DMS53 (cell line): ENCODE results near the gene ZSCAN23.
"Not testable (repeated sequence)": the region's sequence is repeated elsewhere in the genome, so short reads cannot be mapped to it uniquely, and the experiment has no call there.

ENCODE experiments used
- DNase-seq: peaks from one replicate; lab custom pipeline; 2025; lab: John Stamatoyannopoulos, UW

Gene ZSCAN23

DNA sequence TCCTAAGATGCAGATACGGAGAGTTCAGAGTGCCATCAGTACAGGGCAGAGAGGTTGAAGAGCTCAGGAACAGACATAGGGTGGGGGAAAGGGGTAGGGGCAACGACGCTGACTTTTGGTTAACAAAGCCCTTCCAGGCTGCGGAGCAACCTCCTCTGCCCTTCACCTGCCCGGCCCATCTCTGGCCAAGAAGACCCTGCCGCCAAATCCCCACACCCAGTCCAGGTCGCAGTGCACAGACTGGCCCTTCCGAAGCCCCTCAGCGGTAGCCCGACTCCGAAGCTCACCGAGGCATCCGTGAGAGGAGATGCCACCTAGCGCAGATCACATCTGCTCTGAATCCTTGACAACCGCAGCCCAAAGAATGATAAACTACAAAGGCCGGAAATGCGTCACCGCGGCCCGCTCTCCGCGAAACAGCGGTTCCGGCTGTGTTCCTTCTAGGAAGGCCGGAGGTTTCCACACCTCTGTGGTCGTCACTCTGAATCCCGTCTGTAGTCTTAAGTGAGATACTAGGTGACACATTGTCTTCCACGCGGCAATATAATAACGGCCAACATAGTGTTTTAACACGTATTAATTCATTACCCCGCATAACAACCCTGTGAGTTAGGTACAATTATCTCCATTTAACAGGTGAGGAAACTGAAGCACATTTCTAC is at the start of gene ZSCAN23:
ZSCAN23 (minus strand) TSS at position 380 of the 662 bp plus-strand sequence. CDS start 7,225 bp downstream, outside the sequence.
- DNase-seq: no peak

DNA sequence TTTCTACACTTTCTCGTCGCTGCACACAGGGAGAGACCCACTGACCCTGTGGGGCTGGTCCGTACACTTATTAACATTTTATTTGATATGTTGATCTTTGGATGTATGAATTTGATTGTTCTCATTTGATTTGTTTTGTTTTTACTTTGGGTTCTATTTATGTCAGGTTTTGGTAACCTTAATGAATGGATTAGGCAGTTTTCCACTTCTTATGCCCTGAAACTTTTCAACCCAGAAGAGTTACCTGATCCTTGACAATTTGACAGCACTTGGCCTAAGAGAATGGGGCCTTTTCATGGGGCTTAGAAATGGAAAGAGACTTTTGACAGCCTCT is 48.7 kb upstream of the ZSCAN23 start:
- no peak for DNase-seq

DNA sequence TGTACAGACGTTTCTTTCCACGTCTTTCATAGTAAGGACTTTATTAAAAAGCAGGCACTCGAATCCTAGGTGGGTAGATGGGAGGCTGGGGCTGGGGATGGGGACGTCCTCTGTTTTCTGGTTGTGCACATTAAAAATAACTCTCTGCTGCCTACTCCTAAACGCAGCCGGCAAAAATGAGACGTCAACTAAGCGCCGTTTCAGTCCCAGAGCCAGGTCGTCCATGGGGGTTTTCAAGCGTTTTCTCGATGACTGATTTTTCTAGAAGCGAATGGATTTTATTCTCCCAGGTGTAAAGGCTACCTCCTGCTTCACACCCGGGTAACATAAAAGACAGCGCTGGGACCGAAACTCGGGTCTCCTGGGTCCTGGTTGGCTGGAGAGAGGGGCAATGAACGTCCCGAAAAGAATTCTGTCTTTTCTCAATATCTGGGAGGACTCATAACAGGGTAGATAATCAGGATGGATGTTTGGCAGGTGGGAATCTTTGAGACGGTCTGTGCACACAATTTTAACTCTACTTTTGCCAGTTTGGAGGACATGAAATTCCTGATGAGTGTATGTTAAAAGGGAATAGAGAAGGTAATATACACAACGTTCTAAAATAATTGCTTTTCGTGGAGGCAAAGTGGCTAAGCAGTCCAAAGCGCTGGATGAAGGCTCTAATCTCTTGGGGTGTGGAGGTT is 47.1 kb upstream of the ZSCAN23 start:
- peak; percentile 8 for DNase-seq

DNA sequence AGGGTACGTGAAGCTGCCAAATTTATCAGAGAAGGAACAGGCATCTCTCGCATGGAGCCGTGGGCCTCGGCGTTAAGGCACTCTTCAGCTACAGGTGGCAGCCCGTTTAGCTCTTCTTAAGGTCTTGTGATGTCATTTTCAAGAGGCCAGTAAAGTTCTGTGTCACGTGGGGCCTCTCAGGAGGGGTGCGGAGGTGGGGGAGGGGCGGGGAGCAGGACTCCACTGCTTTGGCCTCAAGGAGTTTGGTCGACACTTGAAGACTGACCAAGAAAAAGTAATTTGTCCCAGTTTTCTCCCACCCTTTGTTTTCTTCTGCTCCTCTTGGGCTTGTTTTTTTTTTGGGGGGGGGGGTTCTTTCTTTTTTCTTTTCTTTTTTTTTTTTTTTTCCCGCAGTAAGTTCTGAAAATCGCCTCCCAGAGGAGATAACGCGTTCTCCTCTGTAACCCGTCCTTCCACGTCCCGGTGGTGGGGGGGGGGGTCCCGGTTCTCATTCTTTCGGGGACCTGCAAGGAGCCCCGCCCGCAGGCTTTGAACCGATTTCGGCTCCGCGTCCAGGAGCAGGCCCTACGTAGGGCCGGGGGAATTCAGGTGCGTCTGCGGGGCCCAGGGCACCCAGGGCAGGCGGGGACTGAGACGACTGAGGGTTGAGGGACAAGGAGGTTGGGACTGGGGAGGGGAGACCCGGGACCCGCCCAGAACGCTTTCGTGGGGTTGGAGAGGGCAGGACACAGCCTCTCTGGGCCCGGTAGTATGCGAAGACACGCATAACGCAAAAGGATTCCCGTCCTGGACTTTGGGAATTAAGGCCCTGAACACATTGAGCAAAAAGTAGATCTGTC is 46.3 kb upstream of the ZSCAN23 start:
- no peak for DNase-seq

DNA sequence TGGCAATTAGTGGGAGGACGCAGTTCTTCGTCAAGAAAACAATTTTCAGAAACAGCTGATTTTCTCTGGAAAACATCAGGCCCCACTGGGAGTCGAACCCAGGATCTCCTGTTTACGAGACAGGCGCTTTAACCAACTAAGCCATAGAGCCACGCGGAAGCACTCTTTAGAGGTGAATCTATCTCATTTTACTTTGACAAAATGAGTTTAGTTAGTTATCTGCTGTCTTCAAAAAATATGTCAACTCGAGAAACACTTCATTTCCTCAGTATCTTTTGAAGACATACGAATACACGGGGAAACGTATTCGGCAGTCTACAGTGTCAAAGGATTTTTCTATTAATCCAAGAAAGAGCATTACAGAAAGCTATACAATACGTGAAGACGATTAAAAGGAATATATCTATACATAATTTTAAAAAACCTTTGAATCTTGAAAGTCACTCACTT is 45.6 kb upstream of the ZSCAN23 start:
- DNase-seq: peak; percentile 24

DNA sequence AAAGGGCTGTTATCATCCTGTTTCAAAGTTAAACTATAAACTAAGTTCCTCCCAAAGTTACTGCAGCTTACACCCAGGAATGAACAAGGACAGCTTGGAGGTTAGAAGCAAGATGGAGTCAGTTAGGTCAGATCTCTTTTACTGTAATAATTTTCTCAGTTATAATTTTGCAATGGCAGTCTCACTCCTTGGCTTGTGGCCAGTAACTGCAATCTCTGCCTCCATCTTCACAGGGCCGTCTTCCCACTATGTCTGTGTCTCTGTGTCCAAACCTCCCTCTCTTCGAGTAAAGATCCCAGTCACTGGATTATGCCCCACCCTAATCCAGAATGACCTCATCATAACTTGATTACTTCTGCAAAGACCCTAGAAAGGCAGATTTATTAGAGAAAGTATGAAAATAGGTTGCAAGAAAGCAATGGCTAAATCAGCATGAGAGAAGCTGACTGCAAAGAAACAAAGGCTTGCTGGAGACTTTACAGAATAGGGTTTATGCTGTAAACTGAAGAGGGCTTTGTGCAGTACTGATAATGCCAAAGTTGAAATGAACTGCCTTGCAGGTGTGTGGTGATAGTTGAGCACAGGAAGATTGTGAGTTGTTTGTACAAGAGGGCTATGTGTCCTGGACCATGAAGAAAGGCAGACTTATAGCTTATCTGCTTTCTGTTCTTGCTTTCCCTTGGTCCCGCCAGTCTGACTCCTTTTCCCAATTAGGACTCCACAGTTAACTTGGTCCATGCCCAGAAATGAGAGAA is 43.9 kb upstream of the ZSCAN23 start:
- no peak for DNase-seq

DNA sequence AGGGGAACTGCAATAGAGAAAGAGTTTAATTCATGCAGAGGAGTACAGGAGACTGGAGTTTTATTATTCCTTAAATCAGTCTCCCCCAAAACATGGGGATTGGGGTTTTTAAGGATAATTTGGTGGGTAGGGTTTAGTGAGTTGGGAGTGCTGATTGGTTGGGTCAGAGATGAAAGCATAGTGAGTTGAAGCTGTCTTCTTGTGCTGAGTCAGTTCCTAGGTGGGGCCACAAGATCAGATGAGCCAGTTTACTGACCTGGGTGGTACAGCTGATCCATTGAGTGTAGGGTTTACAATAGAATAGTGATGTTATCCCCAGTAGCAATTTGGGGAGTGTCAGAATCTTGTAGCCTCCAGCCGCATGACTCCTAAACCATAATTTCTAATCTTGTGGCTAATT is 43.2 kb upstream of the ZSCAN23 start:
- no peak for DNase-seq

DNA sequence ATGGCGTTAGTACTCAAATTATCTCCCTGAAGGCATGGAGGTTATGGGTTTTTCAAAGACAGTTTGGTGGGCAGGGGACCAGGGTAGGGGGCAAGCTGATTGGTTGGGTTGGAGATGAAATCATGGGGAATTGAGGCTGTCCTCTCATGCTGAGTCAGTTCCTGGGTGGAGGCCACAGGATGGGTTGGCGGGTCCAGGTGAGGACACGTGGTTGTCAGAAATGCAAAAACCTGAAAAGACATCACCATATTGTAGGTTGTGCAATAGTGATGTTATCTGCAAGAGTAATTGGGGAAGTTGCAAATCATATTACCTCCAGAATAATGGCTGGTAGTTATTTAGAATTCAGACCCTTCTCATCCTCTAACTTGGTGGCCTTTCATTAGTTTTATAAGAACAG is 42.2 kb upstream of the ZSCAN23 start:
- DNase-seq: no peak

DNA sequence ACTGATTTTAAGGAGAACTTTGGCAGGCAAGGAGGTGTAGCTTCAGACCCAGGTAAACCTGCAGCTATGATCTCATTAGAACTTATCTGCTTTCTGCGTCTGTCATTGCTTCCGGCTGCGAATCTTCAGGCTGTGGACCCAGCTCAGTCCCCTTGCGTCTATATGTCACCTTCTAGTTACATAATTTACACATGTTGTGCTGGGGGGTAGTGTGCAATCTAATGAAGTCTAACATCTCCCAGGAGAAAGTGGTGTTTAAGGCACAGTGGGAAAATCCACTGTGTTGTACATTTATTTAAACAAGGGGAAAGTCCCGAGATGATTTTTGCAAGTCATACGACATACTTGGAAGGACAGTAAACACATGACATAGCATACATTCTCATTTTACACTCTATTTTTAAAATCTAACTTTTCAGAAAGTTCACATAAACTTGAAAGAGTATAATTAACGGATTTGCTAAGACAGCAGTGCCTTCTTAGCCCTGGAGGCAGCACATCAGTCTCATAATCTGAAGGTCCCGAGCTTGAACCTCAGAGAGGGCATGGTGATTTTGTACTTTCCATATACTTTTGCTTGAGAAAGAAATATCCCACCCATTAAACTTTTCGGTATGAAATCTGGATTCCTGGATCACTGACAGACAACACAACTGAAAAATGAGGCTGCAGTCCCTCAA is 37.1 kb upstream of the ZSCAN23 start:
- no peak for DNase-seq

DNA sequence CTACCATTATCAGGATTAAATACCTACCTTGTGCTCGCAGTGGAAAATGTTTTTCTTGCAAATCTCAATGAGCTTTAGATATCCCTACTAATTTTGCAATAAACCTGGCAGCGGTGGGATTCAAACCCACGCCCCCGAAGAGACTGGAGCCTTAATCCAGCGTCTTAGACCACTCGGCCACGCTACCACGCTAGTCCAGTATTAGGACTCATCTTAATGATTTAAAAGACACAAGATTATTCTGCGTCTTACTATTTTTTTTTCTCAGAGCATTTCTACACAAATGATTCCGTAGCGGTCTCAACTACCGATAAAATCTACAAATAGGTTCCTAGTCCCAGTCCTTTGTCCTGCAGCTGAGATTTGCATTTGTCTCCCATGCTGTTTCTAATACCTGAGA is 35.2 kb upstream of the ZSCAN23 start:
- no peak for DNase-seq

DNA sequence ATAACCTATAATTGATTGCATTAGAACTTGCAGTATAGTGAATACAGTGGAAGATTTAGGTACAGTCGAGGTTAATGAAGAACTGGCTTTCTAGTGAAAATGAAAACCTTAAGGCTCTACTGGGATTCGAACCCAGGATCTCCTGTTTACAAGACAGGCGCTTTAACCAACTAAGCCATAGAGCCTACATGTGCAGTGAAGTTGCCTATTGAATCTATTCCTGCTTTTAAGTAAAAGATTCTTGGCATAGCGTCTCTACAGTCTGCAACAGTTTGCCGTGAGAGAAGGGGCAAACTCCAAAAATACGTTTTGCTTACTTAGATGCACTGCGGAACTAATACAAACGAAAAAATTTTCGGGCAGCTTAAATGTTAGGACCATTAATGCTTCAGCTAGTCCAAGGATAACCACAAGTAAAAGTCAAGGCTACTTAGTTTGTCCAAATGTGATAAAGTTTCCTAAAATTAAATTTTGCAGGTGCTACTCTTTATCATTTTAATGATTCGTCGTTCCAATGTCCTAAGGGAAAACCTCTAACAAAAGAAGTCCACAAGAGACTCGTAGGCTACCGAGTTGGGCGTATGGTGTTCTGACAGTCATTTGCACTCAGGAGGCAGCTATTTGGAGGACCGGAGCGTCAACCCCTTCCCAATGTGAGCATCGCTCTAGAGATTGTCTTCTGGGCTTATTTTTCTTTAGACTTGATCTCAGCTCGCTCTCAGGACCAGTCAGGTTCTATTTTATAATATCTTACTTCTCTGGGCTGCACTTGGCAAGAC is 31.3 kb upstream of the ZSCAN23 start:
- peak; percentile 54 for DNase-seq

DNA sequence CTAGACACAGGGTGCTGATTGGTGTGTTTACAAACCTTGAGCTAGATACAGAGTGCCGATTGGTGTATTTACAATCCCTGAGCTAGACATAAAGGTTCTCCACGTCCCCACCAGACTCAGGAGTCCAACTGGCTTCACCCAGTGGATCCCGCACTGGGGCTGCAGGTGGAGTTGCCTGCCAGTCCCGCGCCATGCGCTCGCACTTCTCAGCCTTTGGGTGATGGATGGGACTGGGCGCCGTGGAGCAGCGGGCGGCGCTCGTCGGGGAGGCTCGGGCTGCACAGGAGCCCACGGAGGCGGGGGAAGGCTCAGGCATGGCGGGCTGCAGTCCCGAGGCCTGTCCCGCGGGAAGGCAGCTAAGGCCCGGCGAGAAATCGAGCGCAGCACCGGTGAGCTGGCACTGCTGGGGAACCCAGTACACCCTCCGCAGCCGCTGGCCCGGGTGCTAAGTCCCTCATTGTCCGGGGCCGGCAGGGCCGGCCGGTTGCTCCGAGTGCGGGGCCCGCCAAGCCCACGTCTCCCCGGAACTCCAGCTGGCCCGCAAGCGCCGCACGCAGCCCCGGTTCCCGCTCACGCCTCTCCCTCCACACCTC is 26.0 kb upstream of the ZSCAN23 start:
- DNase-seq: not testable (repeated sequence)

DNA sequence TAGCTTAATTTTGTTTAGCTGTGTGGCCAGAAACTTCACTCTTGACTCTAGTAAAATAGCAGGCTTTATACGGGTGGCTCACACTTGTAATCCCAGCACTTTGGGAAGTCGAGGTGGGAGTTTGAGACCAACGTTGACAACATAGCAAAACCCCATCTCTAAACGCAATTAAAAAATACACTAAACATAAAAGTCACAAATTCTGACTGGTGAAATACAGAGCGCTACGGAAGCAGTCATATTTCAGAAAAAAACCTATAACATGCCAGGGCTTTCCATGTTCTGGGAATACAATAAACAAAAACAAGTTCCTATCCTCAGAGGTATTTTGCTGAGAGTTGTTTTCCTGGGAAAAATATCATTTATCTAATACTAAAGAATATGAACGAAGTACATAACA is 24.8 kb upstream of the ZSCAN23 start:
- DNase-seq: no peak

DNA sequence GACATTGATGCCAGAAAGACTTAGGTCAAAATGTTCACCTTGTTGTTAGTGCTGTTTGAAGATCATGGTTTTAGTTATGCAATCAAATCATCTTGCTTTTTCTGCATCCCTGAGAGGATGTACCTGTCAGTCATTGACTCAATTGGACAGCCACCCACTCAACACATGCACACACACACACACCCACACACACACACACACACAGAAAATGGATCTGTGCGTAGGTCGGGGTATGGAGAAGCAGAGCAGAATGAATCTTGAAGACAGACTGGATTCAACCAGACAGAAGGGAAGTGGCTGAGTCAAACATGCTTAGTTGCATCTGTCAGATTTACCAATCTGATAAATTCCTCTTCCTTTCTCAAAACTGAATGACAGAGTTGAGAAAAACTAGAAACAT is 19.1 kb upstream of the ZSCAN23 start:
- DNase-seq: no peak

DNA sequence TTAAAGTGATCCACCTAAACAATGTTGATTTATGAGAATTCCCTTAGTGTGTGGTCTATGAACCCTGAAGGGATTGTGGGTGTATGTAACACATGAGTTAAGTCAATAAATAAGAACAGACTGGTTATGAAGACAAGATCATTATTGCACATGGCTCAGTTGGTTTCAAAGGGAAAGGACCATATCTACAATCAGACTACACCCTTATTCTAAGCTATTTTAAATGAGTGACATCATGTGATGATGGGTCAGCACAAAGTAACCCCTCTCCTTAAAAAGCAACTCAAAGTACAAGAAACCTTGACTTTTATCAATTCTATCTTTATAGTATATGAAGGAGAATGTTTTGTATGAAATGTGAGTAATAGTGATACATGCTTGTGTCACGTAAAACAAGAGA is 15.3 kb upstream of the ZSCAN23 start:
- DNase-seq: no peak

DNA sequence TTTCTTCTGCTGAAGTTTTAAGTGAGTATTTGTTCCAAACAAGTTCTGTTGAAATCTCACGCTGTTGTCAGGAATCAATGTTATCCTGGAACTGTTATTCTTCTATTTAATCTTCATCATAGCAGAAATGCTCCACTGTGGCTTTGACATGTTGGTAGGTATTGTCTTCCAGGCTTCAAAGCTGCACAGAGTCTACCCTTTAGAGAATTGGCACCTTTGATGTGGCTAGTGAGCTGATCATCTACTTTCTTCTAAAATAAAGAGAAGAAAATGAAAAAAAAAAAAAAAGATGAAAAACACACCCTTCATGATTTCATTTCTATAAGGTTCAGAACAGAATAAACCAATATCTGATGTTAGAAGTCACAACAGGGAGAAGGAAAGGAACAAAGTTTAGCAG is 5.8 kb upstream of the ZSCAN23 start:
- DNase-seq: no peak

DNA sequence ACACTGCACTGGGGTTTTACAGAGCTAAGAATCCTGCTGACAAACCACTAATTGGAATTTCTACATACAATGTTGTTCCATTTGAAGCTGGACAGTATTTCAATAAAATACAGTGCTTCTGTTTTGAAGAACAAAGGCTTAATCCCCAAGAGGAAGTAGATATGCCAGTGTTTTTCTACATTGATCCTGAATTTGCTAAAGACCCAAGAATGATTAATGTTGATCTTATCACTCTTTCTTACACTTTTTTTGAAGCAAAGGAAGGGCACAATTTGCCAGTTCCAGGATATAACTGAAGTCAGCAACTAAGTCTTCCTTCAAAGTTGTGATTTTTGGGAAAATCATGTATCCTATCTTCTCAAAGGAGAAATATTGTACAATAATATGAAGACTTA is 4.2 kb upstream of the ZSCAN23 start:
- DNase-seq: not testable (repeated sequence)

DNA sequence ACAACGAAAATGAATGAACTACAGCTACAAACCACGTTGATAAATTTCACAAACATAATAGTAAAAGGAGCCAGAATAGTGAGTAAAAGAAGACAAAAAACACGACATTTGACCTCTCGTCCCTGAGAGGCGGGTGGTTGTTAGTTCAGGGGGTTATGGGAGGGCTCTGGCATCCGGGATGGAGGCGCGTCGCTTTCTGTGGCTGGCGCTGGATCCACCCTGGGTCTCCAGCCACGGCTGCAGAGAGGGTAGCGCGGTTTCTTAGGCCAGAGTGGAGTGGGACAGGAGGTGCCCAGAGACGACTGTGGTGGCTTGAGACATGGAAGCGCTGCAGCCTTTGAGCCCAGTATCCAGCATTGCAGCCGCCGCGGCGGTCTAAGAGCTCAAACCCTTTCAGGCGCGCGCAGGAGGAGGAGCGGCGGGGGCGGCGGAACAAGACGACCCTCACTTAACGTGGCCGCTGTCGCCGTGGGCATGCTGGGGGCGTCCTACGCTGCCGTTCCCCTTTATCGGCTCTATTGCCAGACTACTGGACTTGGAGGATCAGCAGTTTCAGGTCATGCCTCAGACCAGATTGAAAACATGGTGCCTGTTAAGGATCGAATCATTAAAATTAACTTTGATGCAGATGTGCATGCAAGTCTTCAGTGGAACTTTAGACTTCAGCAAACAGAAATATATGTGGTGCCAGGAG is 3.7 kb upstream of the ZSCAN23 start:
- no peak for DNase-seq

DNA sequence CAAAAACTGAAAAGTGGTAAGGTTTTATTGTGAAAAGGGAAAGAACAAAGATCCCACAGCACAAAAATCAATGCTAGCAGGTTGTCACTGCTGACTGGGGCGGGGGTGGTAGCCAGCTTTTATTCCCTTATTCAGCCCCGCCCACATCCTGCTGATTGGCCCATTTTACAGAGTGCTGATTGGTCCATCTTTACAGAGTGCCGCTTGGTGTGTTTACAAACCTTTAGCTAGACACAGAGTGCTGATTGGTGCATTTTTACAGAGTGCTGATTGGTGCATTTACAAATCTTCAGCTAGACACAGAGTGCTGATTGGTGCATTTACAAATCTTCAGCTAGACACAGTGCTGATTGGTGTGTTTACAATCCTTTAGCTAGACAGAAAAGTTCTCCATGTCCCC is 1.5 kb upstream of the ZSCAN23 start:
- DNase-seq: peak; percentile 6

DNA sequence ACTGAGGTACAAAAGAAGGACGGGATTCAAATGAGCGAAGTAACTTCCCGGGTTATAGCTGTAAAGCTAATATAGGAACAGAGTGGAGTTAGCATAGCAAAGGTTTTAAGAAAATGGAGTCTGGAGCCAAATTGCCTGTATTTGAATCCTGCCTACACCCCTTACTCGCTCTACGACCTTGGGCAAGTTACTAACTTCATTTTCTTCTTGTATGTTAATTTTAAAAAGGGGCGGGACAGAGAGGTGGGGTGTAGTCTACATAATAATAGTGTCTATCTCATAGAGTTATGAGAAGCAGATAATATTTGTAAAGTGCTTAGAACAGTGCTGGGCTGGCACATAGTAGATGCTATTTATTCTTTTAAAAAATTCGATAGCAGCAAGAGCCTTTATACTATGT is 705 bp downstream of the ZSCAN23 start:
- no peak for DNase-seq
